Stomach (tissue), 4 donors: ENCODE results near the gene TPI1.

Experiments
- EP300 ChIP-seq: sonication (generic); formaldehyde crosslinking; IDR thresholded peaks from one replicate; pipeline ENCODE4 v1.6.1; 2017; ENCODE audit warnings: antibody characterized with exemption
- POLR2A ChIP-seq, 4 donors: fragments of 450-650 bp; IDR thresholded peaks; one replicate each; pipeline ENCODE4 v1.6.1; 2016; ENCODE audit warnings: antibody characterized with exemption in 4 of 4, control low read depth in 2 of 4, mild to moderate bottlenecking in 1 of 4, moderate library complexity in 1 of 4
- POLR2AphosphoS5 ChIP-seq, 3 donors: sonication (generic); formaldehyde crosslinking; IDR thresholded peaks; one replicate each; pipeline ENCODE4 v1.6.1; 2016; ENCODE audit warnings: antibody characterized with exemption in 3 of 3
- TF ChIP-seq, protein P1 (sequence below), 7 experiments: fragments of 450-650 bp in 4 of 7; fragments of 200-600 bp in 3 of 7; sonication (generic) in 3 of 7; IDR thresholded peaks; one replicate each; pipeline ENCODE4 v1.5.1; 2016 to 2019; ENCODE audit warnings: antibody characterized with exemption in 7 of 7, control low read depth in 2 of 7, mild to moderate bottlenecking in 1 of 7

DNA sequence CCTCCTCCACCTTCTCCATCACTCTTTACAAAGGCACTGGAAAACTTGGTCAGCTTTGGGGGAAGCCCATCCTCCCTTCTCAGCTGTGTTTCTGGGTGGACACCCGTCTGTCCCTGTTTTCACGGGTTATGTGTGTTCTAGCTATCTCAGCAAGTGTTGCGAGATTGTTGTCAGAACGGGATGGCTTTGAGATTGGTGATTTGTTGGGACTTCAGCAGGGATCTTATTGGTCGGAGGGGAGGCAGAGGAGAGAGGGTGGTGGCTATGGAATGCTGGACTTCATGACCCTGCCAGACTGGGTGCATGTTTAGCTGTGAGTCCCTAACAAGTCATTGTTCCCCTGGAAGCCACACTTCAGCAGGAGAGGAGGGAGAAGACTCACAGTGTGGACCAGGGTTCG, 13.3 kb upstream of the TPI1 start:
- TF ChIP-seq, protein P1, sequence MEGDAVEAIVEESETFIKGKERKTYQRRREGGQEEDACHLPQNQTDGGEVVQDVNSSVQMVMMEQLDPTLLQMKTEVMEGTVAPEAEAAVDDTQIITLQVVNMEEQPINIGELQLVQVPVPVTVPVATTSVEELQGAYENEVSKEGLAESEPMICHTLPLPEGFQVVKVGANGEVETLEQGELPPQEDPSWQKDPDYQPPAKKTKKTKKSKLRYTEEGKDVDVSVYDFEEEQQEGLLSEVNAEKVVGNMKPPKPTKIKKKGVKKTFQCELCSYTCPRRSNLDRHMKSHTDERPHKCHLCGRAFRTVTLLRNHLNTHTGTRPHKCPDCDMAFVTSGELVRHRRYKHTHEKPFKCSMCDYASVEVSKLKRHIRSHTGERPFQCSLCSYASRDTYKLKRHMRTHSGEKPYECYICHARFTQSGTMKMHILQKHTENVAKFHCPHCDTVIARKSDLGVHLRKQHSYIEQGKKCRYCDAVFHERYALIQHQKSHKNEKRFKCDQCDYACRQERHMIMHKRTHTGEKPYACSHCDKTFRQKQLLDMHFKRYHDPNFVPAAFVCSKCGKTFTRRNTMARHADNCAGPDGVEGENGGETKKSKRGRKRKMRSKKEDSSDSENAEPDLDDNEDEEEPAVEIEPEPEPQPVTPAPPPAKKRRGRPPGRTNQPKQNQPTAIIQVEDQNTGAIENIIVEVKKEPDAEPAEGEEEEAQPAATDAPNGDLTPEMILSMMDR (IDR thresholded peaks at IDR 0.05): no peak
- no peak for TF ChIP-seq EP300
- no peak for TF ChIP-seq POLR2A (IDR thresholded peaks at IDR 0.05)
- no peak for TF ChIP-seq POLR2AphosphoS5 (IDR thresholded peaks at IDR 0.05)
